IMR-90 (cell line): Measurements from ENCODE around the gene MAPKAP1. TPM values are rescaled to one million over a fixed set of nuclear protein-coding genes. Genes with fewer than 3 reads are reported as not detected.

ENCODE experiments used
- ATAC-seq: fragments of 200-7000 bp; cut with Tn5 transposase; 2 replicates; pipeline ENCODE4 v1.9.1; 2020; ENCODE audit warnings: low read depth, mild to moderate bottlenecking, moderate library complexity
- BruUV-seq: library from RNA; stranded (reverse); fragments of 400-500 nt; replicated peaks from 2 replicates; lab custom pipeline; 2021; lab: Mats Ljungman, UMichigan
- CTCF ChIA-PET: fragments of 300-600 bp; formaldehyde crosslinking; extraction: SDS; loops from one replicate; lab custom pipeline; 2021; ENCODE audit warnings: antibody characterized with exemption; lab: Yijun Ruan, JAX
- POLR2A ChIA-PET: fragments of 300-600 bp; sonication (Branson Sonifier 250); formaldehyde crosslinking; loops from one replicate; lab custom pipeline; 2022; ENCODE audit warnings: antibody characterized with exemption; ENCODE audit not compliant: unreplicated experiment; lab: Charles Lee
- DNase-seq: peaks from one replicate; pipeline ENCODE4 v3.0.0; 2013
- H2AFZ ChIP-seq: replicated peaks from 2 replicates; pipeline ENCODE3; 2013; ENCODE audit warnings: low read length, mild to moderate bottlenecking; ENCODE audit not compliant: poor library complexity
- H2AK5ac ChIP-seq: 2 replicates; pipeline ENCODE4 v1.6.1; 2013; ENCODE audit warnings: low read depth, low read length, inconsistent platforms
- H2AK9ac ChIP-seq: replicated peaks from 2 replicates; pipeline ENCODE3; 2013; ENCODE audit warnings: mild to moderate bottlenecking, low read depth, low read length, moderate library complexity; ENCODE audit not compliant: poor library complexity
- H2BK120ac ChIP-seq: 2 replicates; pipeline ENCODE4 v1.6.1; 2013; ENCODE audit warnings: low read depth, low read length, inconsistent platforms
- H2BK15ac ChIP-seq: 3 replicates; pipeline ENCODE4 v1.6.1; 2013; ENCODE audit warnings: low read depth, low read length, inconsistent platforms
- H2BK20ac ChIP-seq: 2 replicates; pipeline ENCODE4 v1.6.1; 2013; ENCODE audit warnings: low read depth, mild to moderate bottlenecking, inconsistent platforms, low read length, moderate library complexity
- H2BK5ac ChIP-seq: 2 replicates; pipeline ENCODE4 v1.6.1; 2013; ENCODE audit warnings: mild to moderate bottlenecking, low read depth, low read length, inconsistent platforms; ENCODE audit not compliant: poor library complexity, severe bottlenecking
- H3K14ac ChIP-seq: replicated peaks from 2 replicates; pipeline ENCODE4 v1.6.1; 2013; ENCODE audit warnings: low read depth, low read length, inconsistent platforms
- H3K18ac ChIP-seq: 2 replicates; pipeline ENCODE4 v1.6.1; 2013; ENCODE audit warnings: low read depth, low read length, control low read depth
- H3K23ac ChIP-seq: 2 replicates; pipeline ENCODE4 v1.6.1; 2013; ENCODE audit warnings: low read depth, low read length, inconsistent platforms
- H3K27ac ChIP-seq: 2 replicates; pipeline ENCODE4 v1.5.1; 2013; ENCODE audit warnings: mild to moderate bottlenecking, control low read depth, low read length; ENCODE audit not compliant: insufficient read depth
- H3K27me3 ChIP-seq: 2 replicates; pipeline ENCODE4 v1.6.1; 2013; ENCODE audit warnings: low read length; ENCODE audit not compliant: control insufficient read depth, insufficient read depth
- H3K36me3 ChIP-seq: 2 replicates; pipeline ENCODE4 v1.6.1; 2013; ENCODE audit warnings: low read length, mixed read lengths; ENCODE audit not compliant: control insufficient read depth, insufficient read depth
- H3K4ac ChIP-seq: 2 replicates; pipeline ENCODE4 v1.6.1; 2013; ENCODE audit warnings: low read depth, low read length, inconsistent platforms
- H3K4me1 ChIP-seq: 2 replicates; pipeline ENCODE4 v1.6.1; 2013; ENCODE audit warnings: low read length, mixed read lengths; ENCODE audit not compliant: control insufficient read depth, insufficient read depth
- H3K4me2 ChIP-seq: 2 replicates; pipeline ENCODE4 v1.6.1; 2013; ENCODE audit warnings: low read depth, mild to moderate bottlenecking, control low read depth, low read length, moderate library complexity
- H3K4me3 ChIP-seq: 2 replicates; pipeline ENCODE4 v1.5.1; 2013; ENCODE audit warnings: low read depth, mild to moderate bottlenecking, control low read depth, low read length, moderate library complexity; ENCODE audit not compliant: insufficient read depth
- H3K56ac ChIP-seq: 2 replicates; pipeline ENCODE4 v1.6.1; 2013; ENCODE audit warnings: low read length, inconsistent platforms; ENCODE audit not compliant: insufficient read depth; ENCODE audit errors: extremely low read depth
- H3K79me1 ChIP-seq, 2 experiments: 2 replicates each; pipeline ENCODE4 v1.6.1; 2013; ENCODE audit warnings: low read length in 2 of 2, inconsistent platforms in 1 of 2, low read depth in 1 of 2
- H3K9ac ChIP-seq: 2 replicates; pipeline ENCODE4 v1.6.1; 2013; ENCODE audit warnings: low read depth, low read length, control low read depth
- H3K9me1 ChIP-seq: 2 replicates; pipeline ENCODE4 v1.6.1; 2013; ENCODE audit warnings: low read length, inconsistent platforms; ENCODE audit not compliant: insufficient read depth
- H3K9me3 ChIP-seq: 2 replicates; pipeline ENCODE4 v1.6.1; 2013; ENCODE audit warnings: low read length; ENCODE audit not compliant: control insufficient read depth, insufficient read depth
- H4K20me1 ChIP-seq: 2 replicates; pipeline ENCODE4 v1.6.1; 2013; ENCODE audit warnings: low read length, inconsistent platforms; ENCODE audit not compliant: insufficient read depth
- H4K5ac ChIP-seq: 2 replicates; pipeline ENCODE4 v1.6.1; 2013; ENCODE audit warnings: mild to moderate bottlenecking, low read depth, low read length, control low read depth
- H4K8ac ChIP-seq, 2 experiments: 2 replicates each; pipeline ENCODE4 v1.6.1; 2013; ENCODE audit warnings: low read depth in 2 of 2, low read length in 2 of 2, control low read depth in 1 of 2, inconsistent platforms in 1 of 2
- H4K91ac ChIP-seq: 2 replicates; pipeline ENCODE4 v1.6.1; 2013; ENCODE audit warnings: low read depth, low read length, inconsistent platforms; ENCODE audit not compliant: insufficient read depth
- BHLHE40 ChIP-seq: fragments of 150-350 bp; IDR thresholded peaks from 2 replicates; pipeline ENCODE4 v1.6.1; 2016; ENCODE audit warnings: mild to moderate bottlenecking, low read depth, low read length
- CEBPB ChIP-seq: IDR thresholded peaks from 2 replicates; pipeline ENCODE4 v1.6.1; 2012; ENCODE audit warnings: low read depth, low read length, improper control_type of control experiment
- CHD1 ChIP-seq: IDR thresholded peaks from 2 replicates; pipeline ENCODE4 v1.6.1; 2012; ENCODE audit warnings: low read depth, low read length, improper control_type of control experiment
- ELK1 ChIP-seq: fragments of 150-350 bp; IDR thresholded peaks from 2 replicates; pipeline ENCODE4 v1.6.1; 2016; ENCODE audit warnings: low read depth, mild to moderate bottlenecking, low read length, moderate library complexity, borderline replicate concordance
- FOS ChIP-seq: fragments of 150-350 bp; IDR thresholded peaks from 2 replicates; pipeline ENCODE4 v1.6.1; 2016; ENCODE audit warnings: low read depth, low read length
- MAFK ChIP-seq: IDR thresholded peaks from 2 replicates; pipeline ENCODE4 v1.6.1; 2012; ENCODE audit warnings: low read depth, low read length, improper control_type of control experiment
- MAZ ChIP-seq: IDR thresholded peaks from 2 replicates; pipeline ENCODE4 v1.6.1; 2012; ENCODE audit warnings: low read depth, mild to moderate bottlenecking, low read length, improper control_type of control experiment, moderate library complexity, borderline replicate concordance
- MXI1 ChIP-seq: IDR thresholded peaks from 2 replicates; pipeline ENCODE4 v1.6.1; 2012; ENCODE audit warnings: low read depth, mild to moderate bottlenecking, low read length, moderate library complexity, borderline replicate concordance
- NFE2L2 ChIP-seq: fragments of 150-350 bp; IDR thresholded peaks from 2 replicates; pipeline ENCODE4 v1.6.1; 2016; ENCODE audit warnings: low read depth, mild to moderate bottlenecking, low read length
- POLR2A ChIP-seq: IDR thresholded peaks from 2 replicates; pipeline ENCODE4 v1.6.1; 2012; ENCODE audit warnings: mild to moderate bottlenecking, low read depth, low read length
- RAD21 ChIP-seq: IDR thresholded peaks from 2 replicates; pipeline ENCODE4 v1.6.1; 2012; ENCODE audit warnings: low read length, improper control_type of control experiment
- RCOR1 ChIP-seq: IDR thresholded peaks from 2 replicates; pipeline ENCODE4 v1.6.1; 2012; ENCODE audit warnings: mild to moderate bottlenecking, low read length, improper control_type of control experiment; ENCODE audit not compliant: insufficient replicate concordance
- RFX5 ChIP-seq: IDR thresholded peaks from 2 replicates; pipeline ENCODE4 v1.8.0; 2012; ENCODE audit warnings: low read depth, mild to moderate bottlenecking, low read length, moderate library complexity
- SMC3 ChIP-seq: fragments of 150-350 bp; IDR thresholded peaks from 2 replicates; pipeline ENCODE4 v1.6.1; 2016; ENCODE audit warnings: low read depth, mild to moderate bottlenecking, antibody characterized with exemption, low read length, moderate library complexity
- USF2 ChIP-seq: fragments of 150-350 bp; IDR thresholded peaks from 2 replicates; pipeline ENCODE4 v1.6.1; 2017; ENCODE audit warnings: mild to moderate bottlenecking, antibody characterized with exemption, low read length, low read depth
- WGBS, 2 experiments: methylation state at CpG; one replicate each; pipeline versions ENCODE4 v1.1.5 to v1.1.7; 2013; ENCODE audit warnings: missing lambda C conversion rate in 2 of 2; ENCODE audit not compliant: insufficient read length in 1 of 2; ENCODE audit errors: extremely low coverage in 2 of 2; 5-methylcytosine and 5-hydroxymethylcytosine counted together
- dilution Hi-C: fragments of 300-500 bp; cut with HindIII; formaldehyde crosslinking; loops from one replicate; pipeline ENCODE4 v1.14.3; 2018; ENCODE audit warnings: low sequenced_read_pairs; ENCODE audit not compliant: unreplicated experiment
- in situ Hi-C: fragments of 300-500 bp; cut with MboI; formaldehyde crosslinking; loops from 3 replicates; pipeline ENCODE4 v1.14.3; 2019; ENCODE audit warnings: low sequenced_read_pairs, inconsistent platforms, mixed read lengths
- intact Hi-C: fragments of 100-400 bp; cut with micrococcal nuclease; formaldehyde crosslinking; loops from 2 replicates; pipeline ENCODE4 v1.10.0; 2022
- polyA plus RNA-seq, 3 experiments: library from polyadenylated mRNA; depleted of rRNA; stranded (reverse); fragments of >200 nt; gene quantifications; 2 replicates each; pipeline ENCODE4 v1.2.3, GENCODE V29; 2012; ENCODE audit warnings: low replicate concordance in 1 of 3
- total RNA-seq: library from RNA; depleted of rRNA; stranded (reverse); fragments of >200 nt; gene quantifications from 2 replicates; pipeline ENCODE4 v1.2.3, GENCODE V29; 2012
- TF ChIP-seq, protein P1 (sequence below): conservative IDR thresholded peaks from 2 replicates; pipeline ENCODE4 v1.5.1; 2012; ENCODE audit warnings: mild to moderate bottlenecking, low read depth, low read length, improper control_type of control experiment

Gene MAPKAP1
- total and polyA plus RNA-seq, 2 of the 4 experiments (the other 2 are of a cell fraction): 87.2 to 158 TPM

DNA sequence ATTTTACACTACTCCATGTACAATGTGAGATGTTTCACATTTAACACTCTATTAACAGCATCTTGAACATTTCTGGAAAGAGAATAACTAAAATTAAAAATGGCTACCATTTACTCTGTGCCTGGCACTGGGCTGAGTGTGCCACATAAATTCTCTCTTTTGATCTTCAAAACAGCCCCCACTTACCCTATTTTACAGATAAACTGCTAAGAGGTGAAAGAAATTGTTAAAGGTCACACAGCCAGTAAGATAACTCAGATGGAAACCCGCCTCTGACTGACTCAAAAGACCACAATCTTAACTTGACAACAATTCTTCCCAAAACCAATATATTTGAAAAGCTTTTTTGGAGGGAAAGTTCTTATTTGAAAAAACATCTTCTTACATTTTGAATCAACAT lies 97.3 kb downstream of the MAPKAP1 start:
- dilution Hi-C loops (no loop called here), in situ Hi-C loops (no loop called here), intact Hi-C loops (no loop called here)
- Histone ChIP-seq H2BK5ac (no peak overlapping the region), H3K18ac (no peak overlapping the region), H3K14ac (no peak overlapping the region), H3K4me2 (no peak overlapping the region), H2AK9ac (no peak overlapping the region), H3K4me3 (no peak overlapping the region), H4K20me1 (peaks cover 44% of the 10 kb centered on the region), H3K9me1 (peaks cover 7% of the 10 kb centered on the region), H4K5ac (no peak overlapping the region), H2AFZ (no peak overlapping the region), H3K23ac (no peak overlapping the region), H2BK20ac (no peak overlapping the region), H3K27me3 (no peaks in the 10 kb centered on the region), H4K8ac (no peak overlapping the region), H2BK120ac (no peak overlapping the region), H3K4ac (no peak overlapping the region), H3K27ac (no peak overlapping the region), H4K91ac (no peak overlapping the region), H3K9me3 (no peaks in the 10 kb centered on the region), H2AK5ac (no peak overlapping the region), H3K56ac (no peak overlapping the region), H2BK15ac (no peak overlapping the region), H3K79me1 (peaks cover 17 to 43% of the 10 kb centered on the region in 2 experiments), H3K4me1 (peaks cover 2% of the 10 kb centered on the region), H3K36me3 (no peaks in the 10 kb centered on the region), H3K9ac (no peak overlapping the region)
- BruUV-seq: no TSS peak
- WGBS, 2 experiments: no CpG with 5 or more reads among the region's 1 CpG
- DNase-seq (no peak), ATAC-seq (no peak)
- CTCF ChIA-PET: no interaction called here
- no peak for TF ChIP-seq RCOR1
- TF ChIP-seq MAFK: no peak
- TF ChIP-seq MAZ: no peak
- no peak for TF ChIP-seq RFX5
- no peak for TF ChIP-seq SMC3
- TF ChIP-seq CEBPB: no peak
- no peak for TF ChIP-seq NFE2L2
- no peak for TF ChIP-seq POLR2A
- TF ChIP-seq USF2: no peak
- no peak for TF ChIP-seq CHD1
- no peak for TF ChIP-seq RAD21
- TF ChIP-seq, protein P1, sequence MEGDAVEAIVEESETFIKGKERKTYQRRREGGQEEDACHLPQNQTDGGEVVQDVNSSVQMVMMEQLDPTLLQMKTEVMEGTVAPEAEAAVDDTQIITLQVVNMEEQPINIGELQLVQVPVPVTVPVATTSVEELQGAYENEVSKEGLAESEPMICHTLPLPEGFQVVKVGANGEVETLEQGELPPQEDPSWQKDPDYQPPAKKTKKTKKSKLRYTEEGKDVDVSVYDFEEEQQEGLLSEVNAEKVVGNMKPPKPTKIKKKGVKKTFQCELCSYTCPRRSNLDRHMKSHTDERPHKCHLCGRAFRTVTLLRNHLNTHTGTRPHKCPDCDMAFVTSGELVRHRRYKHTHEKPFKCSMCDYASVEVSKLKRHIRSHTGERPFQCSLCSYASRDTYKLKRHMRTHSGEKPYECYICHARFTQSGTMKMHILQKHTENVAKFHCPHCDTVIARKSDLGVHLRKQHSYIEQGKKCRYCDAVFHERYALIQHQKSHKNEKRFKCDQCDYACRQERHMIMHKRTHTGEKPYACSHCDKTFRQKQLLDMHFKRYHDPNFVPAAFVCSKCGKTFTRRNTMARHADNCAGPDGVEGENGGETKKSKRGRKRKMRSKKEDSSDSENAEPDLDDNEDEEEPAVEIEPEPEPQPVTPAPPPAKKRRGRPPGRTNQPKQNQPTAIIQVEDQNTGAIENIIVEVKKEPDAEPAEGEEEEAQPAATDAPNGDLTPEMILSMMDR: no peak
- TF ChIP-seq BHLHE40: no peak
- no peak for TF ChIP-seq ELK1
- no peak for TF ChIP-seq FOS
- no peak for TF ChIP-seq MXI1
- POLR2A ChIA-PET: no interaction called here
